Head of caudate nucleus (tissue), 42 donors: ENCODE measurements around the gene ATP5PO.
"Not testable (repeated sequence)": the region's sequence is repeated elsewhere in the genome, so short reads cannot be mapped to it uniquely, and the experiment has no call there.

ENCODE experiments used
- DNase-seq, 42 donors: peaks; one replicate each; pipeline versions ENCODE4 v3.0.0 to v3.0.0-alpha.2; 2020 to 2021; ENCODE audit warnings: mixed read lengths in 7 of 42
- intact Hi-C: fragments of 100-400 bp; cut with DNase I; formaldehyde crosslinking; loops from one replicate; pipeline ENCODE4 v1.15.0; 2022

ATP5PO gene

DNA sequence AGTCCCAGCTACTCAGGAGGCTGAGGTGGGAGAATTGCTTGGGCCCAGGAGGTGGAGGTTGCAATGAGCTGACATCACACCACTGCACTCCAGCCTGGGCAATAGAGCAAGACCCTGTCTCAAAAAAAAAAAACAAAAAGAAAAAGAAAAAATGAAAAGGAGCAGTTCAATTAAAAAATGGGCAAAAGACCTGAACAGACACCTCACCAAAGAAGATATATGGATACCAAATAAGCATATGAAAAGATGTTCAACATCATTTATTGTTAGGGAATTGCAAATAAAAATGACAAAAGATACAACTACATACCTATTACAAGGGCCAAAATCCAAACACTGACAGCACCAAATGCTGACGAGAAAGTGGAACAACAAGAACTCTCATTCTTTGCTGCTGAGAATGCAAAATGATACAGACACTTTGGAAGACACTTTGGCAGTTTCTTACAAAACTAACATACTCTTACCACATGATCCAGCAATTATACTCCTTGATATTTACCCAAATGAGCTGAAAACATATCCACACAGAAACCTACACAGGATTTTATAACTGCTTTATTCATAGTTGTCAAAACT, 28.7 kb upstream of the ATP5PO start:
- no peak for DNase-seq
- intact Hi-C loops = loop anchor here (10.0 kb wide), 2 partner anchors 131 to 261 kb away; partner anchors contain the start of genes MRPS6 and SLC5A3

DNA sequence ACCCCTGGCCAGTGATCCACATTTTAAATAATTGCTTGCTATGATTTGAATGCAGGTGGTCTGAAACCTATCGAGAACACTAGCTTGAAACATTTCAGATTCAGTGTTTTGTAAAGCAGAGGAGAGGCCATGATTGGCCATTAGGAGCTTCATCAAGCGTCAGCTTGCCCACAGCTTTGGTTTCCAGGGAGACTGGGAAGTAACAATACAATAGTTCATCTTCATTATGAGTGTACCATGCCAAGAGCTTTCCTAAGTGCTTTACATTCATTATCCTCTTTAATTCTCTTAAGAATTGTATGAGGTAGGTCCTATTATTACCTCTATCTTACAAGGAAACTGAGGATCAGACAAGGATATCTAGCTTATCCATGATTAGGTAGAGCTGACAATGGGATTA, 27.7 kb upstream of the ATP5PO start:
- intact Hi-C loops = loop anchor here (10.0 kb wide), 2 partner anchors 132 to 262 kb away; partner anchors contain the start of genes MRPS6 and SLC5A3

DNA sequence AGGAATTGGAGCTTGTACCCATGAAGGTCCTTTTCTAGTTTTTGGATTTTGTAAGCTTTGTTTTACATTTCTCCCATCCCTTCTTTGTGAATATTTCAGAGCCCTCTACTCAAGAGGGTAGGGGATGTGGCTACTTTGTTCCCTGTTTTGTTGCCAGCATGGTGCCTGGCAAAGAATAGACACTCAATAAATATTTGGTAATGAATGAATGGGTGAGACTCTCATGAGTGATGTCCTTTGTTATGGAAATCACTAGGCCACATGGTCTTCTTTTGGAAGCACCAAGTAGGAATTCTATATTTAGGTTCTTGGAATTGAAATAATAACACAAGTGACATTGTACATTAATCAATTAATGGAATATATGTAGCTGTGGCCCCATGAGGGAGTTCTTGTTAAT, 26.8 kb upstream of the ATP5PO start:
- intact Hi-C loops = loop anchor here (10.0 kb wide), 2 partner anchors 132 to 262 kb away; partner anchors contain the start of genes MRPS6 and SLC5A3
- DNase-seq = no peak

More for the DNA sequence above, 27.7 kb upstream of the ATP5PO start:
- DNase-seq = no peak

DNA sequence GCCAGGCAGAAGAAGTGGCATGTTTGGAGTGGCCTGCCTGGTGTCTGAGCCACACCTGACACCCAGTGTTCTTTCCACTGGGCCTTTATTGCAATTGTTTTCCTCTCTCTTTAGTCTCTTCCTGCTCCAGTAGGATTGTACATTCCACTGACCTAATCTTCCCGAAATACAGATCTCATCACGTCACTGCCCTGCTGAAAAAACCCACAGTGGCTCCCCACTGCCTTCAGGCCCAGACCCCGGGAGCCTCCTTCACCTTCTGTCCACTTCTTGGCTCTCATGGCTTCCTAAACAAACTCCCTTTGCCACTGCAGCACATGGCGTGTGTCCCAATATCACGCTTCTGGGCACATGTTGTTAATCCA, 25.3 kb upstream of the ATP5PO start:
- intact Hi-C loops = loop anchor here (10.0 kb wide), 2 partner anchors 134 to 264 kb away; partner anchors contain the start of genes MRPS6 and SLC5A3
- DNase-seq = no peak

DNA sequence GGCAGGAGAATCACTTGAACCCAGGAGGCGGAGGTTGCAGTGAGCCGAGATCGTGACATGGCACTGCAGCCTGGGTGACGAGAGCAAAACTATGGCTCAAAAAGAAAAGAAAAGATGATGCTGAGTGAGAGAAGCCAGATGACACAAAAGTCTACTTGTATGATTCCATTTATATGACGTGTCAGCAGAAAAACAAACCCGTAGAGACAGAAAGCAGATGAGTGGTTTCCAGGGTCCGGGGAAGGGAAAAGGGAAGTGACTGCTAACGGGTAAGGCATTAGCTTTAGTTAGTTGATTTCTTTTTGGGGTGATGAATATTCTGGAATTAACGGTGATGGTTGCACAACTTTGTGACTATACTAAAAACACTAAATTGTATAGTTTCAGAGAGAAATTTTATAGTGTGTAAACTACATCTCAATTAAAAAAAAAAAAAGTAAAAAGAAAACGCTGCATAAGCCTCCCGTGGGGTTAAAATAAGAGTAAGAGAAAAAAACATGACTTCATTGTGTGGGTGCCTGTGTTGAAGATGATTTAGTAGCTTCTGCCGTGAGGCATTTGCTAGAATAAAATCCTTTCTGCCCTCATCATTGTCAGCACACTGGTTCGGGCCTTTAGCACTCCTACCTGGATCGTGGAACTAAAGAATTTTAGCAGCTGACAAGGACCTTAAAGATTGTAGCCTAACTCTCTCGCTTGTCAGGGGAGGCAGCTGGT, 24.7 kb upstream of the ATP5PO start:
- intact Hi-C loops = loop anchor here (10.0 kb wide), 2 partner anchors 134 to 264 kb away; partner anchors contain the start of genes MRPS6 and SLC5A3
- DNase-seq = peak in 1 of 42 donors; percentile 25

DNA sequence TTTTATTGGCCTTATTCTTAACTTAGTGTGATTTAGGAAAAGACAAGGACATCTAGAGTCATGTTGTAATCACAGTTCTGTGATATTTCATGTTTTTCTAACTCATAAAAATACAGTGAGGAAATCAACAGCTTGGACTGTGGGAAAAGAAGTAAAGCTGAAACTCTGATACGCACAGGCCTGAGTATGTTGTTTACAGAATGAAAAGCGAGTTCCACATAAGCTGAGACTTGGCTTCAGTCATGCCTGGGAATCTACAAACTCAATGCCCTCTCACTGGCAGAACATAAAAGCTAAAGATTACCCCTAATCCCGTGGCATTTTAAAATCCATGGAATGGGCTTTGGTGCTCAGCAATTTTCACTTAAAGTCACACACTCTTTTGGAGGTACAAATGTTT, 23.6 kb upstream of the ATP5PO start:
- DNase-seq = no peak
- intact Hi-C loops = no loop called here

DNA sequence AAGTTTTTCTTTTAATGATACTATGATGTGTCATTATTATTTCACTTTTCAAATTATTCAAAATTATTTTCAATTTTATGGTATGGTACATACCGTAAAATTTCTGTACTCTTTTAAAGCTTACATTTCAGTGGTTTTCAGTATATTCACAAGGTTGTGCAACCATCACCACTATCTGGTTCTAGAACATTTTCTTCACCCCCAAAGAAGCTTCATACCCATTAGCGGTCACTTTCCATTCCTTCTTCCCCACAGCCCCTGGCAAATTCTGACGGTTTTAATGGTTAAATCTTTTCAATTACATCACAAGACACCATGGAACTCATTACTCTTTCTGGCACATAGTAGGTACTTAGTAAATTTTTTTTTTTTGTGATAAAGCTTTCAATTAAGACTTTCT, 22.8 kb upstream of the ATP5PO start:
- no peak for DNase-seq
- intact Hi-C loops = no loop called here

DNA sequence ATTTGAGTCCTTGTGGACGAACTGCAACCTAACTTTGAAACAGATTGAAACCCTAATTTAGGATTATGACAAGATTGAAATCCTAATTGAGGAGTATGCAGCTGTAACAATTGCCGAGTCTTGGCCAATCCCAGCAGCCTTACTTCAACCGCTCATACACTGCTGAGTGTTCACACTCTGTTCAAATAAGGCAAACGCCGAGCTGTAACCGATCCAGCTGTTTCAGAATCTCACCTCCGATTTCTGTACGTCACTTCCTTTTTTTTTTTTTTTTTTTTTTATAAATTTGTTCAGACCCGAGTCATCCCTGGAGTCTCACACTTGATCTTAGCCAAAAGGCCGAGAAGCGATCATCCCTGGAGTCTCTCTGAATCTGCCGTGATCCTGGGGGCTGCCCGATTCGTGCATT, 22.3 kb upstream of the ATP5PO start:
- DNase-seq = no peak
- intact Hi-C loops = no loop called here

DNA sequence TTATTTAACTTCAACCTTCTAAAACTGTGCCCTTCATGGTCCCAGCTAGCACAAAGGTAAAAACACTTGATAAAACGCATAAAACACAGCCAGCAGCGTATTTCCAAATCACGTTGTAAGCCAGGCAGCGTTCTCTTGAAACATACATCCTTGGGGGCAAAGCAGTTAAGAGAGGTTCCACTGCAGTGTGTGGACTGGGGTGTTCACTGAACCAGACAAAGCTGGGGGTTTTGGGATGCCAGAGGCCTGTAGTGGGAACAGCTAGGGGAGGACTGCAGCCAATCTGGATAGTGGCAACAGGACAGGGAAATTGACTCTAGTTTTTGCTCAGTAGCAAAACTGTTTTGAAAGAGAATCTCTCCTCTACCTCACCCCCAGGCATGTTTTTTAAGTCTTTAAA, 21.5 kb upstream of the ATP5PO start:
- DNase-seq = no peak
- intact Hi-C loops = no loop called here

DNA sequence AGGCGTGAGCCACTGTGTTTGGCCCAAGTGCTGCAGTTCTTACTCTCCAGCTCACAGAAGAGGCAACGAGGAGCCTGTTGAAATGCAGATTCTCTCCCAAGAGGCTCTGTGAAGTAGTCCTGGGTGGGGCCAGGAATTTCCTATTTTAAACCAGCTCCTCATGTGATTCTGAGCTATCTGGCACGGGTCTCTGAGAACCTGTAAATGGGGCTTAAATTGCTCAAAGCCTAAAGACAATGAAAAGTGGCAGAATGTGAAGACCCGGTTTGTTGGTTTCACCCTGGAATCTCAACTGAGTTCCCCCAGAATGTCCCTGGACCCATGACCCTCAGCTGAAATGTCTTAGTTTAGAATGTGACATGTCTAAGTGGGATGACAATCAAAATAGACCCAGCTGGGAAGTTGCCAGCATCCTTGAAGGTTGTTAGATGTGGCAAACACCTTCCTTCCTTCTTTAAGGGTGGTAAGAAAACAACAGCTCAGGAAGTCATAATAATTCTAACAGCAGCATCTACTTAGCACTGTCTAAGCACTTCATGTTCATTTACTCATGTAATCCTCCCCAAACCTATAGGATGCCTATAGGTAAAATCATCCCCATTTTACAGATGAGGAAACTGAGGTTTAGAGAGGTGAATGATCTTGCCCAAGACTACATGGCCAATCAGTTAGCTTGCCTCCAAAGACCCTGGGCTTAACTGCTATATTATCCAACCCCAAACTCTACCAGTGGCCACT, 20.9 kb upstream of the ATP5PO start:
- intact Hi-C loops = no loop called here
- no peak for DNase-seq

DNA sequence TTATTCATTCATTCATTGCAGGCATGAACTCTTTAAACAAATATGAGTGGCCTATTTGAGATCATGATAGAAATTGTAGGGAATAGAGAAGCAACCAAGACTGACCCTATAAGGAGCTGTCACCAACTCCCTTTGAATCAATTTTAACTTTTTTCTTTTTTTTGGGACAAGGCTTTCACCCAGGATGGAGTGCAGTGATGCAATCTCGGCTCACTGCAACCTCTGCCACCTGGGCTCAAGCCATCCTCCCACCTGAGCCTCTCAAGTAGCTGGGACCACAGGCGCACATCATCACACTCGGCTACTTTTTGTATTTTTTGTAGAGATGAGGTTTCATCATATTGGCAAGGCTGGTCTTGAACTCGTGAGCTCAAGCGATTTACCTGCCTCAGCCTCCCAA, 17.1 kb upstream of the ATP5PO start:
- no peak for DNase-seq
- intact Hi-C loops = no loop called here

DNA sequence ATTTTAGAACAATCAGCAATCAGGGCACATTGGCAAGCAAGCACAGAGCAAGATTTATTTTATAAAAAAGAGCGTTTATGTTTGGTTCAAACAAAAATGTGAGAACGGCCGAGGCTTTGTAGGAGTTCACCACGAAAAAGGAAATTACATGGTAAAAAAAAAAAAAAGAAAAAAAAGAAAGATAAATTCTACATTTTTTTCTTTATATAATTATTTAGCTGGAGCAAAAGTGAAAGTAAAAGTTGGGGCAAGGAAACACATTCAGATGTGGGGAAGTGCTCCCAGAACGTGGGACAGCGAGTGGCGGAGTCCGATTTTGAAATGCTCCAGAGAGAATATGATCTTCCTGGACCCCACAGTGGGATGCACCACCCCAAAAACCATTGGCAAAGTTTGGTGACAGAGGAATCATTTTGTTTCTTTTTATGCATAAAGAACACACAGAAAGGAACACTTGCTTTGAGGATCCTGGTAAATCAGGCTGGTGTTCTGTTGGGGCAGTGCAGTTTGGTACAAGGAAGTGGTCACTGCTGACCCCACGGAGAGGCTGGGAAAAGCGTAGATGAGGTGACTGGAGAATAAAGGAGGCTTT, 16.3 kb upstream of the ATP5PO start:
- intact Hi-C loops = no loop called here
- DNase-seq = peak in 2 of 42 donors; percentile 23 to 39

DNA sequence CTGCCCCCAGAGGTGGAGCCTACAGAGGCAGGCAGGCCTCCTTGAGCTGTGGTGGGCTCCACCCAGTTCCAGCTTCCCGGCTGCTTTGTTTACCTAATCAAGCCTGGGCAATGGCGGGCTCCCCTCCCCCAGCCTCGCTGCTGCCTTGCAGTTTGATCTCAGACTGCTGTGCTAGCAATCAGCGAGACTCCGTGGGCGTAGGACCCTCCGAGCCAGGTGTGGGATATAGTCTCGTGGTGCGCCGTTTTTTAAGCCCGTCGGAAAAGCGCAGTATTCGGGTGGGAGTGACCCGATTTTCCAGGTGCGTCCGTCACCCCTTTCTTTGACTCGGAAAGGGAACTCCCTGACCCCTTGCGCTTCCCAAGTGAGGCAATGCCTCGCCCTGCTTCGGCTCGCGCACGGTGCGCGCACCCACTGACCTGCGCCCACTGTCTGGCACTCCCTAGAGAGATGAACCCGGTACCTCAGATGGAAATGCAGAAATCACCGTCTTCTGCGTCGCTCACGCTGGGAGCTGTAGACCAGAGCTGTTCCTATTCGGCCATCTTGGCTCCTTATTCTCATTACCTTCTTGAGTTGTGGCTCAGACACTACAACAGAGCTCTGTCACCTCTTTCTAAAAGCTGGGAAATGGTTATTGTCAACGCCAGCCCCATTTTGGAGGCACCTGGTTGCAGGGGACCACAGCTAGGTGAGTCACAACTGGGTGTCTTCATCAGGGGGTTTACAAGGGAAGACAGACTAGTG, 15.6 kb upstream of the ATP5PO start:
- intact Hi-C loops, DNase-seq: not testable (repeated sequence)

DNA sequence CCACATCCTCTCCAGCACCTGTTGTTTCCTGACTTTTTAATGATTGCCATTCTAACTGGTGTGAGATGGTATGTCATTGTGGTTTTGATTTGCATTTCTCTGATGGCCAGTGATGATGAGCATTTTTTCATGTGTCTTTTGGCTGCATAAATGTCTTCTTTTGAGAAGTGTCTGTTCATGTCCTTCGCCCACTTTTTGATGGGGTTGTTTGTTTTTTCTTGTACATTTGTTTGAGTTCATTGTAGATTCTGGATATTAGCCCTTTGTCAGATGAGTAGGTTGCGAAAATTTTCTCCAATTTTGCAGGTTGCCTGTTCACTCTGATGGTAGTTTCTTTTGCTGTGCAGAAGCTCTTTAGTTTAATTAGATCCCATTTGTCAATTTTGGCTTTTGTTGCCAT, 10.6 kb upstream of the ATP5PO start:
- intact Hi-C loops, DNase-seq: not testable (repeated sequence)

DNA sequence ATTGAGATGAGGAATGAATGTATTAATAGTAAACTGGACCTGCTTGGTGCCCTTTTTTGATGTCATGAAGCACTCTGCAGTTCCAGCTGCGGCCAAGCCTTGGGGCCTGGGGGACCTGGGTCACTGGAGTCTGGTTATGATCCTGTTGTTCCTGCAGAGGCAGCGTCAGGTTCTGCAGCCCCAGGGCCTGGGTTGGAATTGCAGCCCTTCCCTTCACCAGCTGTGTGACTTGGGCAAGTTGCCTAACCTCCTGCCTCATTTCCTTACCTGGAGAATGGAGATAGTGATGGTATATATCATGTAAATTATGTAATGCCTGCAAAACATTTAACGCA, 9.1 kb upstream of the ATP5PO start:
- peak in 4 of 42 donors; percentile 8 to 48 (median 30) for DNase-seq
- intact Hi-C loops = loop anchor here (5.0 kb wide), 1 partner anchor 423 kb away; no protein-coding TSS in a partner anchor

DNA sequence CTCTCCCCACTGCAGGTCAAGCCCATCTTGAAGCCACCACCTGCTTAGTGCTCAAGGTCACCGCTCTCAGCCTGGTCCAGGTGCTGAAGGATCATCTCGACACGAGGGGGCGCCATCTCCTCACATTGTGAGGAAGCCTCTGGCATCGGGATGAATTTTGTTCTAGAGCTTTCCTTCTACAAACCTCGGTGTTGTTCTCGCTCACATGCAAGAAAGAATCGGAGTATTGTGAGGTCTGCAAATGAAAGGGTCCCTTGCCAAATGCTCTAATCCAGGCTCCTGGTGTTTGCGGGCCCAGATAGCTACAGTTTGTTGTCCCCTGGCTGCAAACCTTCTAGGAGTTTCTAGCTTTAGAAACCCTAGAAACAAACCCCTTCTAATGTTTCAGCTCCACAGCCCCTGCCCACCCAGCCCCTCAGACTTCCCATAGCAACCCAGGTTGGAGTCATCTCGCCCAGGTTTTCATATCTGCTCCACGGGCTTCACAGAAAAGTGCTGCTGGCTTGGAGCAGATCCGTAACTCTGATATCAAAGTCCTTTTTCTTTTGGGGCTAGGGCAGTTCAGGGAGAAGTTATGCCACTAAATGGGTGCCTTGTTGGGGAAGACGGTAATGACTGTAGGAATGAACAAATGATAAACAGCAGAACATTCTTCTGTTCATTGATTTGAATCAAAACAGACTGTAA, 8.6 kb upstream of the ATP5PO start:
- intact Hi-C loops = loop anchor here (5.0 kb wide), 1 partner anchor 423 kb away; no protein-coding TSS in a partner anchor
- peak; percentile 88 to 98 (median 94) for DNase-seq

DNA sequence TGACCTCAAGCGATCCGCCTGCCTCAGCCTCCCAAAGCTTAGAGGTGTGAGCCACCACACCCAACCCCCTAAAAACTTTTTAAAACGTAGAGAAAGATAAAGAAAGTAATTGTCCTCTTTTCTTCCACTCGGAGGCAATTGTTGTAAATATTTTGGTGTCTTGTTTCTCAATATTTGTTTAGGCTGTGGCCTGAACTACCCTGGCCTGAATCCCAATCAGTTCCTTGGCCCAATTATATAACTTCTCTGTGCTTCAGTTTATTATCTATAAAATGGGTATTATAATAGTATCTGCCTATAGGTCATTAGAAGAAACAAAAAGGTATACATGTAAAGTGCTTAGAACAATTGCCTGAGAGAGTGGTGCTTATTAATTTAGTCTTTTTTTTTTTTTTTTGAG, 1.8 kb upstream of the ATP5PO start:
- intact Hi-C loops = loop anchor here (10.0 kb wide), 1 partner anchor 273 kb away; the partner anchor contains the start of genes CRYZL1 and ITSN1
- DNase-seq = no peak

DNA sequence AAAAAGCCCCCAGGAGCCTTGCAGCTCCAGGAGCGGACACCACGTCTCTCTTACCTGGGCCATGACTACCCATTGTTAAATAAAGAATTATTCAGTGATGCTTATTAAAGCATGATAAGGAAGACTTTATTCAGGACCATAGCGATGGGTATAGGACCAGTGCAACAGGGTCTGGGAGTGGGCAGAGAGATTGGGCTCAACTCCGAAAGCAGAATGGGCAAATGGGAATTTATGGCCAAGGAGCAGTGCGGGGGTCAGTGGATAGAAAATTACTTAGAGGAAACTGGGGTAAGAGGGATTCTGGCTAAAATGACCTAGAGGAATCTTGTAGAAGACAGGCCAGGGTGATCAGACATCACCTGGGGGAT, 580 bp upstream of the ATP5PO start:
- intact Hi-C loops = loop anchor here (10.0 kb wide), 1 partner anchor 271 kb away; the partner anchor contains the start of genes CRYZL1 and ITSN1
- DNase-seq = peak in 1 of 42 donors; percentile 36
